C1 segment of cervical spinal cord (tissue), 14 donors: Measurements from ENCODE around the gene ITGA1.
"Not testable (repeated sequence)": the region's sequence is repeated elsewhere in the genome, so short reads cannot be mapped to it uniquely, and the experiment has no call there.

ENCODE experiments used
- DNase-seq, 14 donors: peaks; one replicate each; lab custom pipeline; 2025; lab: John Stamatoyannopoulos, UW

ITGA1 gene

GRCh38 chr5:52864371-52864770 lies 76.7 kb downstream of the ITGA1 start:
- no peak for DNase-seq

GRCh38 chr5:52864884-52865283 lies 77.2 kb downstream of the ITGA1 start:
- DNase-seq: no peak

- DNase-seq: not testable (repeated sequence)
Observed at GRCh38 chr5:52865991-52866390, 78.3 kb downstream of the ITGA1 start.

DNA sequence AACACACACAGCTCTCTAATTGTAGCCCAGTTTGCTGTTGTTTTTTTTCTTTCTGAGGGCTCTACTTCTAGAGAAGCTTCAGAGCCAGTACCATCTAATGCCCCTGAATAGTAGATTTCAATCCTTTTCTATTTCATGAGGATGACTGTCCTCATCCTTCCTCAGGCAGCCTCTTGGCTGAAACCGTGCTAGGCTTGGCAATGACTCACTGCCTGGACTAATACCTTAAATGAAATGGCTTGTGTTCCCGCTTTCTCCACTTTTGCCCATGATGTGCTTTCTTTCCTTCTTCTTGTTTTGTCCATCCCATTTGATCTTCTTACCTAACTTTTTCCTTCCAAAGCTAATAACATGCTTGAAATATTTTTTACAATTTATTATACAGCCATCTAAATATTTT lies 80.1 kb downstream of the ITGA1 start:
- DNase-seq: no peak

- no peak for DNase-seq
Observed at GRCh38 chr5:52868417-52868816, 80.7 kb downstream of the ITGA1 start.

- no peak for DNase-seq
Observed at GRCh38 chr5:52869391-52869790, 81.7 kb downstream of the ITGA1 start.

- DNase-seq: no peak
Observed at GRCh38 chr5:52870448-52870847, 82.7 kb downstream of the ITGA1 start.

GRCh38 chr5:52875827-52876226 lies 88.1 kb downstream of the ITGA1 start:
- no peak for DNase-seq

- DNase-seq: no peak
Observed at GRCh38 chr5:52876456-52876855, 88.7 kb downstream of the ITGA1 start.

GRCh38 chr5:52878656-52879055 lies 90.9 kb downstream of the ITGA1 start:
- DNase-seq: no peak

DNA sequence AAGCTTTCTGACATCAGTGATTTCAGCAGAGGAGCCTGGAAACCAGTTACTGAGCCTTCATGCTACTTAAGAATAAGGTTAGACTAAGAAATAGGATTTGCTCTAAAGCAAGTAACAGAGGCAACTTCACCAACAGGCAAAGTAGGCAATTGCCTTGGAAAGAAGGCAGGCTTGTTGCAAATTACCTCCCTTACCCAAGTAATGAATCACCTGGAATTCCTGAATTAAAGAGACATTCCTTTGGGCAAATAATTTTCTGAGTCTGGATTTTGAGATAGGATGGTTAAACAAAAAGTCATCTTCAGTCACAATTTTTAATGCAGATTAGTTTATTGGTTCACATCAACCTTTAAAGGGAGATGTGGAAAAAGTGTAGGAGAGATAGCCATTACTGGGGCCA lies 92.8 kb downstream of the ITGA1 start:
- DNase-seq: no peak

DNA sequence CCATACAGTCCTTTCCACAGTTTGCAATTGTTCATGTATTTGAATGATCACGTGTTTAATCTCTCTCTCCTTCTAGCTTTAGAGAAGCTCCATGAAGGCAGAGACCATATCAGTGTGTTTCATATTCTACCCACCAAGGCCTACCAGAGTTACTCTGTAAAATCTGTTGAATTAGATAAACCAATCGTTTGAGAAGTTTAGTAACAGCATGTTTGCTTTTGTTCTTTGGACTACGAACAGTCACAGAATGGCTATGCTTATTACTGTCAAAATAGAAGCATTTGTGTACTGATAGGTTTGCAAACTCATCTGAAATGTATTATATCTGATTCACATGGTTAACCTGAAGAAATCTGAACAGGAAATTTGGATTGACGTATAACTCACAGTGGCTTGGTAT lies 93.8 kb downstream of the ITGA1 start:
- no peak for DNase-seq

- no peak for DNase-seq
Observed at GRCh38 chr5:52883110-52883509, 95.4 kb downstream of the ITGA1 start.

DNA sequence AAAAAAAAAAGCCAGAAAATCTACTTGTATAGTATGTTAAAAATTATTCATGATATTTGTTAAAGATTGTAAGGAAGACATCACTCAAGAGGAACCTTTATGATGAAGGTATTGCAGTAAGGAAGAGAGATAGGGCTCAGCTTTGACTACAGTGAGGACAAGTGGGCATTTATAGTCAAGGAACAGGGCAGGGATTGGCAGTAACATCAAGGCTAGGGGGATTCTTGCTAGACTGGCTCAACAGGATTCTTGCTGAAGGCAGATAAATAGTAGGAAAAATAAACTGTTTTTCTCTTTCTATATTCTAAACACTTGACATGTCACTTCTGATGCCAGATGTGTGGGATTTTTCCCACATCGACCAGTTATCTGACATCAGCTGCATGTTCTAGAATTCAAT lies 96.7 kb downstream of the ITGA1 start:
- DNase-seq: no peak

DNA sequence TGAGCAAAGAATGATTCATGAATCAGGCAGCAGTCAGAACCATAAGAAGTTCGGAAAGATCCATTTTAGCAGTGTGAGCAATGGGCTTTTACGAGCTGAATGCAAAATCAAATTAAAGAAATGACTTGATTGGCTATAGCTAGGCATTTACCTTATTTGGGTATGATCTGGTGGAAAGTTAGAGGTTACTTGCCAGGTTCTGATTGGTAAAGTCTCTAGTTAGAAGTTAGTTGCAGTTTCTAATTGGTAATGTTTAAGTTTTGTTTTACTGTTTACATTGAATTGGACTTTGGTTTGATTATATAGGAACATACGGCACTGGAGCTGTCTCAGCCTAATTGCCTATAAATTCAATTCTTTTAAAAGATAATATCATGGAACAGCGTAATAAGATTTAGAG lies 97.9 kb downstream of the ITGA1 start:
- no peak for DNase-seq

DNA sequence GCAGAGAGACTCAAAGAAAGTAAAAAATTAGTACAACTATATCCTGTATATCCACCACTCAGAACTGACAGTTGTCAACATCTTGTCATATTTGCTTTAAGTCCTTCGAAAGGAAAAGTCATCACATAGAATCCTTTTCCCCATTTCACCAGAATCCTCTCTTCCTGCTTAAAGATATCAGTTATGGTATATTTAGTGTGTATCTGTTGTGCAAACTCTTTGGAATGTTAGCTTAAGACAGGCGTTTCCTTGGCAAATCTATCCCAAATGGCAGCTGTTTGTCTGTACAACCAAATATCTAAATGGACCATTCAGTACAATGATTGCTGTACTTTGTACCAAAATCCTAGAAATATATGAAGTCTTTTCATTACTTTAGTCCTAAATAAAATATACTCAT lies 98.5 kb downstream of the ITGA1 start:
- DNase-seq: no peak

DNA sequence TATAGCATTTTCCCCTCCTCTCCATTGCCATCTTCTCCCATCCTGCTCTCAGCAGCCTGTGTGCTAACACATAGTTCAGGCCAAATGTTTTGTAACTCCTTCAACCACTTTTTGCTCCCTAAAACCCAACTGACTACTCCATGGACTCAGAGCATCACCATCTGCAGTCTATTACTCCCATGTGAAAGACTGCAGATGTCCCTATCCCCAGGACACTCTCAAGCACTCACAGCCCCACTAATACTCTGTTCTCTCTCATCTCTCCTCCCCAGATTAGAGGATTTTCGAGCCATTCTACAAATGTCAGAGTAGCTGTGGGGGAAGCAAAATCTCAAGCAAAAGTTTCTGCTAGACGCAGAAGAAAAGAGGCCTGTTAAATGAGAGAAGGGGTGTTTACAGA lies 99.3 kb downstream of the ITGA1 start:
- DNase-seq: no peak

- no peak for DNase-seq
Observed at GRCh38 chr5:52888363-52888762, 100.6 kb downstream of the ITGA1 start.

DNA sequence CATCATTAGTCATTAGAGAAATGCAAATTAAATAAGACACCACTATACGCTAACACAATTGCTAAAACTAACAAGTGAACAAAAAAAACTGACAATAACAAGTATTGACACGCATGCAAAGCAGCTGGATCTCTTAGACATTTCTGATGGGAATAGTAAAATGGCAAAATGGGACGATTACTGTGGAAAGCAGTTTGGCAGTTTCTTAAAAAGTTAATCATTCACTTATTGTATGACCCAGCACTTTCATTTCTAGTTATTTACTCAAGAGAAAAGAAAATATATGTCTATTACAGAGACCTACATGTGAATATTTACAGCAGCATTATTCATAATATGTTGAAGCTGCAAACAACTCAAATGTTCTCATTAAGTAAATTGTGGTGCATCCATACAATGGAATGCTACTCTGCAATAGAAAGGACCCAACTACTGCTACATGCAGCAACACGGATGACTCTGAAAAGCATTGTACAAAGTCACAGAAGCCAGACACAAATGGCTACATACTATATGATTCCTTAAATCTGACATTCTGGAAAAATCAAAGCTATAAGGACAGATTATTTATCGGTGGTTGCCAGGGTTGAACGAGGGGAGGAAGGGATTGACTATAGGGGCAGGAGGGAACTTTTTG lies 104.6 kb downstream of the ITGA1 start:
- no peak for DNase-seq

DNA sequence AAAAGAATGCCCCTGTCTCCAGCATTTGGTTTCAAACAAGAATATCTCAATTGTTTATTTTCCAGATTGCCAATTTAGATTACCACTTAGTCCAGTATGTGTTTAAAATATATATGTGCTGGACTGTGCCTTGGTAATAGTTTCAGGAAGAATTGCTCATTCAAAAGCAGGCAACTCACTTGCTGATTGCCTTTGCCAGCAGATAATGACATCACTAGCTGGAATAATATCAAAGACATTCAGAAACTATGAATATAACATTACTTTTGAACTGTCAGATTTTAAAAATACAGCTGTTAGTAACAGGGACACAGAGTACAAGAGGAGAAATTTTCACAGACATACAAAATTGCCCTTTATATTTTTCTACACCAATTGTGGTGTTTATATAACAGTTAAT lies 105.4 kb downstream of the ITGA1 start:
- no peak for DNase-seq

DNA sequence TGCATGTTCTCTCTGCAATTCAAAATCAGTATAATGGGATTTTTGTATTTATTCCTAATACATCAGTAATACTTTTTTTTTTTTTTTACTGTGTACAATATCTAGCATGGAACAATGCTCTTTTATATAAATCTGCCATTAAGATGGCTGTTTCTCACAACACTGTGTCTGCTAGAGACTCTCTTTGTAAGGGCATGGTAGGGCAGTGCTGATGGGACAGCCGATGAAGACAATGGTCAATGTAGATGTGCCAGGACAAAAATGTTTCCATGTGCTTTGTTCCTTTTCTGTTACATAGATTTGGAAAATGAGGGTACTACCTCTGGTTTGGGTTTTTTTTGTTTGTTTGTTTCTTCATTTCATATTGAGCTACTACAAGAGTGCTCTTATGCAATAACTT lies 106.1 kb downstream of the ITGA1 start:
- DNase-seq: no peak

DNA sequence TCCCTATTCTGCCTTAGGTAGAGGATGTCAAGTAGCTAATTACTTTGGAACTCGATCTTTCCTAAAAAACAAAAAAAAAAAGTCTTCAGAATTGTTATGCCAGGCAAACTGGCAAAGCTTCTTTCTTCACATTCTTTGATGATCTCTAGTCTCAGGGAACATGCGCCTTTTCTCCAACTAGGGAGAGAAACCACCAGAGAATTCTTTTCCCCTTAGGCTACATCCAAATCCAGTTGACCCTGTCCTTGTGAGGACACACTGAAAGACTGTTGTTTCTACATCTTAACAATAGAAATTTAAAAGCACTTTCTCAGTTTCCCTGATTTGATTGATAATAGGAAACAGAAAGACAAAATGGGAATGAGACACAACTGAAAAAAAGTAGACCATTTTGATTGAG lies 106.7 kb downstream of the ITGA1 start:
- no peak for DNase-seq

- no peak for DNase-seq
Observed at GRCh38 chr5:52895075-52895474, 107.4 kb downstream of the ITGA1 start.
